ENCODE results near the gene ELK3.
"Not testable (repeated sequence)": the region's sequence is repeated elsewhere in the genome, so short reads cannot be mapped to it uniquely, and the experiment has no call there.

Gene ELK3

DNA sequence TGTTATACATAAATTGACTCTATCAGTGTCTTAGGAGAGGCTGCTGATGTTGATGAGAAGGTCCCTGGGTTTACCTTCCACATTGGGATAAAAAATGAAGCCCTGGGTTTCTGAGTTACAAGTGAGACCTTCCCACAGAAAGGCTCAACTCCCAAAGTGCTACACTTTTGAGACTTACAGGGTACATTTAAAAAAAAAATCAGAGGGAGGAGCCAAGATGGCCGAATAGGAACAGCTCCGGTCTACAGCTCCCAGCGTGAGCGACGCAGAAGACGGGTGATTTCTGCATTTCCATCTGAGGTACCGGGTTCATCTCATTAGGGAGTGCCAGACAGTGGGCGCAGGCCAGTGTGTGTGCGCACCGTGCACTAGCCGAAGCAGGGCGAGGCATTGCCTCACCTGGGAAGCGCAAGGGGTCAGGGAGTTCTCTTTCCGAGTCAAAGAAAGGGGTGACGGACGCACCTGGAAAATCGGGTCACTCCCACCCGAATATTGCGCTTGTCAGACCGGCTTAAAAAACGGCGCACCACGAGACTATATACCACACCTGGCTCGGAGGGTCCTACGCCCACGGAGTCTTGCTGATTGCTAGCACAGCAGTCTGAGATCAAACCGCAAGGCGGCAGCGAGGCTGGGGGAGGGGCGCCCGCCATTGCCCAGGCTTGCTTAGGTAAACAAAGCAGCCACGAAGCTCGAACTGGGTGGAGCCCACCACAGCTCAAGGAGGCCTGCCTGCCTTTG lies 121.7 kb downstream of the ELK3 start:
- not testable (repeated sequence) for DNase-seq

DNA sequence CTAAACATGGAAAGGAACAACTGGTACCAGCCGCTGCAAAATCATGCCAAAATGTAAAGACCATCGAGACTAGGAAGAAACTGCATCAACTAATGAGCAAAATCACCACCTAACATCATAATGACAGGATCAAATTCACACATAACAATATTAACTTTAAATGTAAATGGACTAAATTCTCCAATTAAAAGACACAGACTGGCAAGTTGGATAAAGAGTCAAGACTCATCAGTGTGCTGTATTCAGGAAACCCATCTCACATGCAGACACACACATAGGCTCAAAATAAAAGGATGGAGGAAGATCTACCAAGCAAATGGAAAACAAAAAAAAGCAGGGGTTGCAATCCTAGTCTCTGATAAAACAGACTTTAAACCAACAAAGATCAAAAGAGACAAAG lies 123.6 kb downstream of the ELK3 start:
- not testable (repeated sequence) for DNase-seq

All from stimulated activated CD4-positive, alpha-beta T cell treated with anti-CD3 and anti-CD28 coated beads, Interleukin-15, amount 100 ng/mL, for 24 hours (primary cell).